RWPE1 (cell line): ENCODE data around the gene YTHDF1.

Experiments used
- CTCF ChIA-PET: fragments of 350-600 bp; sonication (Branson Sonifier 250); formaldehyde crosslinking; extraction: SDS; loops from one replicate; lab custom pipeline; 2021; lab: Yijun Ruan, JAX
- POLR2A ChIA-PET: fragments of 400-600 bp; formaldehyde crosslinking; extraction: SDS; loops from one replicate; lab custom pipeline; 2020; ENCODE audit warnings: antibody characterized with exemption; ENCODE audit not compliant: low non-redundant PET; lab: Yijun Ruan, JAX
- DNase-seq: peaks from one replicate; pipeline ENCODE4 v3.0.0; 2012; ENCODE audit warnings: low spot score
- H3K27ac ChIP-seq: fragments of 450-650 bp; 2 replicates; pipeline ENCODE4 v1.5.1; 2017
- TF ChIP-seq, protein P1 (sequence below): fragments of 450-650 bp; conservative IDR thresholded peaks from 2 replicates; pipeline ENCODE4 v1.5.1; 2017; ENCODE audit warnings: low read depth, mild to moderate bottlenecking

YTHDF1 gene

DNA sequence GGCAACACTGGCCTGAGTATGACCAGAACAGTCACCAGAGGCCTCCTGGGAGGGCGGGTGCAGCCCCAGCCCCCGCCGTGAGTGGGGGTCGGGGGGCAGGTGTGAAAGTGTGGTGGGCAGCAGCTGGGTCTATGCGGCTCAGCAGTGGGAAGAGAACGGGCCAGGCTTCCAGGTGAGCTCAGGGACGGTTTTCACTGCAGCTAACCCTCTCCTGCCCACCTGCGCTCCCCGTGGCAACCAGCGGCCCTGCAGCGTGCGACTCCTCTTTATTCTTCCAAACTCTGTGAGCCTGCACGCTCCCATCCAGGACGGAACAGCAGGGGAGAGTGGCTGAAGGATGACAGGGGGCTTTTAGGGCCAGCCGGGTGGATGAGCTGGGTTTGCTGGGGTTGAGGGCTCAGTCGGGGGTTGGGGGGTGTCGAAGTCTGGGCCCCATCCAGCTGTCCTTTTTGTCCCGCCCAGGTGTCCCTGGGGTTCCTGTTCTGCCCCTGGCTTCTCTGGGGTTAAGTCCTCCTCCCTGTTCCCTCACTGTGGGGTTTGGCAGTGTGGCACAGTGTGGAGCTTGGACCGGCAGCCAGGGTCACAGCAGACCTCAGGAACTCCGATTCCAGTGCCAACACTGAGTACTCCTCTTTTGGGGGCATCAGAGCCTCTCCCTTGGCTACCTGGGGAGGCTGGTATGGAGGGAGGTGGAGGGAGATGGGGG is 18.9 kb upstream of the YTHDF1 start:
- peak; percentile 80 for DNase-seq

DNA sequence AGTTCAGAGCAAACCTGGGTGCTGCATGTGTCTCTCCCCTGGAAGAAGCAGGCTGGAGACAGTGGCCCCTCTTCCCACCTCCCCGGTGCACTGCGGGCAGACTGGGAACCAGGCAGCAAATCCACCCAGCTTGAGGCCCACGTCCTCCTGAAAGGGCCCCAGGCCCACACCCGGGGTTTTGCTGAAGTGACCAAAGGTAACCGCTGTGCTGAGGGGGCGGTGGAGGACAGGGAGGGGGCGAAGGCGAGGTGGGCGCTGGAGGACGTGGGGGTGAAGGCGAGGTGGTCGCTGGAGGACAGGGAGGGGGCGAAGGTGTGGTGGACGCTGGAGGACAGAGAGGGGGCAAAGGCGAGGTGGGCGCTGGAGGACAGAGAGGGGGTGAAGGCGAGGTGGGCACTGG is 18.0 kb upstream of the YTHDF1 start:
- ChIA-PET POLR2A (no interaction called here), CTCF (interaction anchor here (0.7 to 6.8 kb wide), 9 partner anchors 10 to 100 kb away, joined by 3 to 111 read pairs (median 5); partner anchors contain the start of gene YTHDF1)
- no peak for DNase-seq
- TF ChIP-seq, protein P1, sequence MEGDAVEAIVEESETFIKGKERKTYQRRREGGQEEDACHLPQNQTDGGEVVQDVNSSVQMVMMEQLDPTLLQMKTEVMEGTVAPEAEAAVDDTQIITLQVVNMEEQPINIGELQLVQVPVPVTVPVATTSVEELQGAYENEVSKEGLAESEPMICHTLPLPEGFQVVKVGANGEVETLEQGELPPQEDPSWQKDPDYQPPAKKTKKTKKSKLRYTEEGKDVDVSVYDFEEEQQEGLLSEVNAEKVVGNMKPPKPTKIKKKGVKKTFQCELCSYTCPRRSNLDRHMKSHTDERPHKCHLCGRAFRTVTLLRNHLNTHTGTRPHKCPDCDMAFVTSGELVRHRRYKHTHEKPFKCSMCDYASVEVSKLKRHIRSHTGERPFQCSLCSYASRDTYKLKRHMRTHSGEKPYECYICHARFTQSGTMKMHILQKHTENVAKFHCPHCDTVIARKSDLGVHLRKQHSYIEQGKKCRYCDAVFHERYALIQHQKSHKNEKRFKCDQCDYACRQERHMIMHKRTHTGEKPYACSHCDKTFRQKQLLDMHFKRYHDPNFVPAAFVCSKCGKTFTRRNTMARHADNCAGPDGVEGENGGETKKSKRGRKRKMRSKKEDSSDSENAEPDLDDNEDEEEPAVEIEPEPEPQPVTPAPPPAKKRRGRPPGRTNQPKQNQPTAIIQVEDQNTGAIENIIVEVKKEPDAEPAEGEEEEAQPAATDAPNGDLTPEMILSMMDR, result no peak
- H3K27ac ChIP-seq, result no peak overlapping the region

More for the DNA sequence above, 18.9 kb upstream of the YTHDF1 start:
- ChIA-PET POLR2A (interaction anchor here (0.8 to 1.1 kb wide), 2 partner anchors 19 to 286 kb away, joined by 3 read pairs; no protein-coding TSS in a partner anchor), CTCF (interaction anchor here (0.6 to 6.8 kb wide), 26 partner anchors 9 to 1047 kb away, joined by 3 to 111 read pairs (median 4); partner anchors contain the start of genes COL20A1 and YTHDF1)
- H3K27ac ChIP-seq, result no peak overlapping the region
- TF ChIP-seq, protein P1, result peak; percentile 84

DNA sequence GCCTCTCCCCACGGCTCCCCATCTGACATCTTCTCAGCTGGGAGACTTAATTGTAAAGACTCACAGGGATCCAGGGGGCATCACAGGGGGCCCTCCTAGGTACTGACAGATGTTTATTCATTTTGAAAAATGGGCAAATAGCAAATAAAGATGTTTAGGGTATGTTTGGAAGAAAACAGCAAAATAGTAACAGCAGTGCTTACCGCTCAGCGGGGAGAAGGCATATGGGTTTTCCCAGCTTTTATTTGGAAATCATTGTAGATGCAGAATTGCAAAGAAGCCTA is 17.1 kb upstream of the YTHDF1 start:
- no peak overlapping the region for H3K27ac ChIP-seq
- TF ChIP-seq, protein P1, result no peak
- ChIA-PET POLR2A (no interaction called here), CTCF (interaction anchor here (0.6 to 6.8 kb wide), 6 partner anchors 9 to 346 kb away, joined by 3 to 111 read pairs (median 4); partner anchors contain the start of gene YTHDF1)
- no peak for DNase-seq

DNA sequence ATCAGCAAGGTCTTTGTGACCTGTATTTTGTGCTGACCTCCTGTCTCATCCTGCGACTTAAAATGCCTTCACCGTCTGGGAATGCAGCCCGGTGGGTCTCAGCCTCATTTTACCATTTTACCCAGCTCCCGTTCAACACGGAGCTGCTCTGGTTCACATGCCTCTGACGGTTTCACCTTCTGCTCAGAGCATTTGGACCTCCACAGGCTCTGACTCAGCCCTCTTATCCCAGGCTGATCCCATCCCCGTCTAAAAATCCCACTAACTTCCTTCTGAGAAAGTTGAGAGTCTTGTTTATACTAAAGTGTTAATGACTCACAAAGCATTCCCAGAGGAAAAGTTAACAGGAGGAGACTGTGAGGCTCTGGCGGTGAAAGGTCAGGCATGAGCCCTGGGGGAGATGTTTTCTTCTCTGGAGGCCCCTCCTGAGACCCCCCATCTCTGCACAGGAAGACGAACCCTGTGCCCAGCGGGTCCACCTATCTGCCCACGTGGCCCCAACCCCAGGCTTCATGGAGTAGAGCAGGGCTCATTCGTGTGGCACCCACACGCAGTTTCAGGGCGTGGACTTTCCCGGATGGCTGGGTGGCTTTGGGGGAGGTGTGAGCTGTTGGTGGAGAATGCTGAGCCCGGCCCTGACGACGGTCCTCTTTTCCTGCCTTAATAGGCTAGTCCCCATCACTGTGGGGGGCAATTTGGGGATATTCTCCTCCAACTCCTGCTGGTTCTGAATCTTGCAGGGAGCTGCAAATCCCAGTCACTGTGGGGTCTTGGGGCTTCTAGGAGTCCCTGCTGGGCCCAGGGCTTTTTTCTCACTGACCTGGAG is 16.5 kb upstream of the YTHDF1 start:
- DNase-seq, result peak; percentile 55
- POLR2A ChIA-PET, result no interaction called here
- TF ChIP-seq, protein P1, result no peak
- CTCF ChIA-PET, result interaction anchor here (0.6 to 6.8 kb wide), 6 partner anchors 8 to 176 kb away, joined by 3 to 111 read pairs (median 4); partner anchors contain the start of gene YTHDF1
- no peak overlapping the region for H3K27ac ChIP-seq

DNA sequence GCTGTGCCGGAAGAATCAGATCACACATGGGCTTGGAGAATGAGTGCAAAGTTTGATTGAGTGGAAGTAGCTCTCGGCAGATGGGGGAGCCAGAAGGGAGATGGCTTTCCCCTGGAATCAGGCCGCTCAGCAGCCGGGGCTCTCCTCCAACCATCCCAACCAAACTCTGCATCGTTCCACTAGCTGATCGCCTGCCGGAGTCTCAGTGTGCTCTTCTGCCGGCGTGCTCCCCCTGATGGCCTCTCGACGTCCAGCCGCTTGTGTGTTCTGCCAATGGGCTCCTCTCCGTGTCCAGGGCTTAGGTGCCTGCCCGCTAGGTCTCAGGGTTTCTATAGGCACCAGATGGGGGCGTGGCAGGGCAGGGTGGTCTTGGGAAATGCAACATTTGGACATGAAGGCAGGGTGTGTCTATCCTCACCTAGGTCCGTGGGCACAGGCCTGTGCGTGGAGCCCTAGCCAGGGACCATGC is 14.9 kb upstream of the YTHDF1 start:
- ChIA-PET CTCF (interaction anchor here (0.6 to 6.8 kb wide), 9 partner anchors 6 to 175 kb away, joined by 3 to 111 read pairs (median 3); no protein-coding TSS in a partner anchor), POLR2A (no interaction called here)
- TF ChIP-seq, protein P1, result peak; percentile 71
- no peak for DNase-seq
- no peak overlapping the region for H3K27ac ChIP-seq

DNA sequence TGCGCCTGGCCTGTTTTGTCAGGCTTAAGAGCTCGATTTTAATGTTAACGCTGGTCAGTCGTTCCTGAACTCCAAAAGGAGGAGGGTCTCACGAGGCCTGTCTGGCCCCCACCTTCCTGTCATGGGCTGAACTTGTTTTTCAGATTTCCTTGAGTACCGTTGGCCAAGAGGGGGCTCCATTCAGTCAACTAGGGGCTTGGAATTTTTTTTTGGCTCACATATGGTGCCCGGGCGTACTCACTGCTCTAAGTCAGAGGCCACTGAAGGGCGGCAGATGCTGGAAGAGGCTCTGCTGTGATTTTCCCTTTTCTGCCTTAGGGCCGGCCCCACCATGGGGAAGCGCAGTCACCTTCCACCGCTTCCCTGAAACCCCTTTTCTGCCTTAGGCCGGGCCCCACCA is 12.9 kb upstream of the YTHDF1 start:
- CTCF ChIA-PET, result interaction anchor here (0.6 to 0.7 kb wide), 2 partner anchors 43 to 566 kb away, joined by 4 read pairs; no protein-coding TSS in a partner anchor
- POLR2A ChIA-PET, result no interaction called here
- TF ChIP-seq, protein P1, result no peak
- H3K27ac ChIP-seq, result no peak overlapping the region
- DNase-seq, result no peak
